Neural cell (in vitro differentiated cells): Measurements from ENCODE around the gene SLC3A2. TPM values are rescaled to one million over a fixed set of nuclear protein-coding genes. Genes with fewer than 3 reads are reported as not detected.
A peak's percentile ranks its signal among the peaks of the same experiment; 100 is the strongest.

Experiments used
- H2AFZ ChIP-seq: fragments of 200-600, 300-800 bp; sonication (generic), shearing (Covaris generic); 2 replicates; pipeline ENCODE4 v1.6.0; 2014; ENCODE audit warnings: low read depth, mild to moderate bottlenecking, antibody characterized with exemption, low read length, moderate library complexity
- H3F3A ChIP-seq: fragments of 200-600 bp; shearing (Covaris generic); 2 replicates; pipeline ENCODE4 v1.6.1; 2016; ENCODE audit warnings: mild to moderate bottlenecking, moderate library complexity, mixed read lengths, antibody characterized with exemption, low read length; ENCODE audit not compliant: insufficient read depth, poor library complexity, severe bottlenecking
- H3K27ac ChIP-seq: fragments of 200-600, 300-800 bp; sonication (generic), shearing (Covaris generic); 2 replicates; pipeline ENCODE4 v1.5.1; 2014; ENCODE audit warnings: mild to moderate bottlenecking, low read length, moderate library complexity
- H3K27me3 ChIP-seq: fragments of 300-800, 200-600 bp; sonication (generic), shearing (Covaris generic); 2 replicates; pipeline ENCODE4 v1.6.0; 2014; ENCODE audit warnings: mild to moderate bottlenecking, low read depth, low read length, moderate library complexity; ENCODE audit not compliant: insufficient read depth
- H3K36me3 ChIP-seq: fragments of 300-800, 200-600 bp; sonication (generic), shearing (Covaris generic); 2 replicates; pipeline ENCODE4 v1.5.1; 2014; ENCODE audit warnings: mild to moderate bottlenecking, antibody characterized with exemption, low read length, moderate library complexity; ENCODE audit not compliant: insufficient read depth
- H3K4me2 ChIP-seq: fragments of 300-800, 200-600 bp; sonication (generic), shearing (Covaris generic); 2 replicates; pipeline ENCODE4 v1.6.0; 2014; ENCODE audit warnings: mild to moderate bottlenecking, low read length
- H3K4me3 ChIP-seq: fragments of 300-800, 200-600 bp; sonication (generic), shearing (Covaris generic); 2 replicates; pipeline ENCODE4 v1.5.1; 2014; ENCODE audit warnings: mild to moderate bottlenecking, low read length, moderate library complexity
- H3K79me2 ChIP-seq: fragments of 200-600 bp; shearing (Covaris generic); replicated peaks from 2 replicates; pipeline ENCODE4 v1.6.0; 2014; ENCODE audit warnings: mild to moderate bottlenecking, low read length, moderate library complexity; ENCODE audit not compliant: insufficient read depth
- H3K9ac ChIP-seq: fragments of 300-800, 200-600 bp; sonication (generic), shearing (Covaris generic); 2 replicates; pipeline ENCODE4 v1.6.1; 2016; ENCODE audit warnings: mild to moderate bottlenecking, low read length, mixed read lengths
- H3K9me2 ChIP-seq: fragments of 200-600 bp; shearing (Covaris generic); 2 replicates; pipeline ENCODE4 v1.6.1; 2016; ENCODE audit warnings: mild to moderate bottlenecking, low read length, mixed read lengths; ENCODE audit not compliant: insufficient read depth
- H3K9me3 ChIP-seq: fragments of 200-600, 300-800 bp; sonication (generic), shearing (Covaris generic); 2 replicates; pipeline ENCODE4 v1.6.1; 2016; ENCODE audit warnings: mild to moderate bottlenecking, mixed run types, low read length, moderate library complexity, mixed read lengths
- H4K20me1 ChIP-seq: fragments of 200-600 bp; shearing (Covaris generic); 2 replicates; pipeline ENCODE4 v1.6.1; 2016; ENCODE audit warnings: mild to moderate bottlenecking, mixed run types; ENCODE audit not compliant: insufficient read depth
- CTCF ChIP-seq: fragments of 450-650 bp; IDR thresholded peaks from 2 replicates; pipeline ENCODE4 v1.5.1; 2014; ENCODE audit warnings: antibody characterized with exemption, mild to moderate bottlenecking, moderate library complexity; ENCODE audit not compliant: poor library complexity, severe bottlenecking
- EP300 ChIP-seq: fragments of 450-650 bp; conservative IDR thresholded peaks from 2 replicates; pipeline ENCODE4 v1.6.1; 2014; ENCODE audit warnings: antibody characterized with exemption, mild to moderate bottlenecking, moderate library complexity; ENCODE audit not compliant: poor library complexity, severe bottlenecking
- EZH2 ChIP-seq: fragments of 200-600, 300-800 bp; shearing (Covaris generic), sonication (generic); IDR thresholded peaks from 2 replicates; pipeline ENCODE4 v1.6.1; 2014; ENCODE audit warnings: antibody characterized with exemption, low read length, borderline replicate concordance, mild to moderate bottlenecking; ENCODE audit not compliant: insufficient read depth, poor library complexity, severe bottlenecking
- MXI1 ChIP-seq: fragments of 450-650 bp; conservative IDR thresholded peaks from 2 replicates; pipeline ENCODE4 v1.6.1; 2014; ENCODE audit warnings: antibody characterized with exemption, mild to moderate bottlenecking; ENCODE audit not compliant: poor library complexity, severe bottlenecking
- POLR2AphosphoS5 ChIP-seq: IDR thresholded peaks from 2 replicates; pipeline ENCODE4 v1.6.1; 2012
- RAD21 ChIP-seq: fragments of 450-650 bp; conservative IDR thresholded peaks from 2 replicates; pipeline ENCODE4 v1.6.1; 2014; ENCODE audit warnings: antibody characterized with exemption, mild to moderate bottlenecking, moderate library complexity
- REST ChIP-seq: IDR thresholded peaks from 2 replicates; pipeline ENCODE4 v1.6.1; 2012; ENCODE audit warnings: borderline replicate concordance
- SMC3 ChIP-seq: fragments of 450-650 bp; conservative IDR thresholded peaks from 2 replicates; pipeline ENCODE4 v1.6.1; 2014; ENCODE audit warnings: antibody characterized with exemption, mild to moderate bottlenecking, moderate library complexity; ENCODE audit not compliant: poor library complexity
- TAF1 ChIP-seq: IDR thresholded peaks from 2 replicates; pipeline ENCODE4 v1.6.1; 2012; ENCODE audit warnings: low read depth
- polyA plus RNA-seq: library from polyadenylated mRNA; depleted of rRNA; stranded (reverse); fragments of >200 nt; gene quantifications from 2 replicates; pipeline ENCODE4 v1.2.3, GENCODE V29; 2014

SLC3A2 gene
- polyA plus RNA-seq, 1 donor from 2014 or later: 176 TPM

GRCh38 chr11:62831520-62832335 is 49.0 kb upstream of the SLC3A2 start, which contains the start of gene STX5:
STX5 (minus strand) TSS chr11:62832051; CDS start chr11:62831243, 808 bp downstream.
- H2AFZ ChIP-seq: peak within 1 kb of the TSS; percentile 49
- no peaks in the 10 kb centered on the region for H3K27me3 ChIP-seq
- TF ChIP-seq POLR2AphosphoS5 (peak; percentile 98), EZH2 (no peak), SMC3 (peak; percentile 30), REST (peak; percentile 94), CTCF (no peak), TAF1 (peak; percentile 97), RAD21 (peak; percentile 6), EP300 (peak; percentile 58), MXI1 (peak; percentile 64)
- peaks cover 32% of the 10 kb centered on the region for H3K79me2 ChIP-seq
- no peaks in the 10 kb centered on the region for H3F3A ChIP-seq
- no peaks in the 10 kb centered on the region for H3K9me2 ChIP-seq
- H3K4me3 ChIP-seq: peak within 1 kb of the TSS; percentile 98
- H3K27ac ChIP-seq: peak within 1 kb of the TSS; percentile 91
- peak within 1 kb of the TSS; percentile 95 for H3K9ac ChIP-seq
- no peaks in the 10 kb centered on the region for H4K20me1 ChIP-seq
- H3K9me3 ChIP-seq: no peaks in the 10 kb centered on the region
- H3K4me2 ChIP-seq: peak within 1 kb of the TSS; percentile 80
- H3K36me3 ChIP-seq: no peaks in the 10 kb centered on the region

GRCh38 chr11:62832336-62833234 is 48.1 kb upstream of the SLC3A2 start, which contains the start of gene TEX54:
TEX54 (minus strand) TSS chr11:62832841.
- no peaks in the 10 kb centered on the region for H4K20me1 ChIP-seq
- no peaks in the 10 kb centered on the region for H3K27me3 ChIP-seq
- peak within 1 kb of the TSS; percentile 91 for H3K27ac ChIP-seq
- H3K9me3 ChIP-seq: no peaks in the 10 kb centered on the region
- H3K9me2 ChIP-seq: no peaks in the 10 kb centered on the region
- peak within 1 kb of the TSS; percentile 98 for H3K4me3 ChIP-seq
- H3K79me2 ChIP-seq: peaks cover 34% of the 10 kb centered on the region
- H3K36me3 ChIP-seq: no peaks in the 10 kb centered on the region
- TF ChIP-seq RAD21 (peak; percentile 31), CTCF (no peak), MXI1 (peak; percentile 72)
- H3K4me2 ChIP-seq: peak within 1 kb of the TSS; percentile 80
- peak within 1 kb of the TSS; percentile 95 for H3K9ac ChIP-seq
- H2AFZ ChIP-seq: peak within 1 kb of the TSS; percentile 49
- no peaks in the 10 kb centered on the region for H3F3A ChIP-seq
